ENCODE results near the gene SLC22A4. TPM values are rescaled to one million over a fixed set of nuclear protein-coding genes. Genes with fewer than 3 reads are reported as not detected.

SLC22A4 gene
- total RNA-seq, 1 experiment from 2014 or later = 3.8 TPM

- DNase-seq (ENCODE audit: low read depth in 1 of 2, low spot score in 2 of 2) = peak; percentile 77 to 85
- Histone ChIP-seq H3K27me3 (replicated peaks) (no peaks in the 10 kb centered on the region), H3K4me1 (replicated peaks) (peaks cover 64% of the 10 kb centered on the region)
Observed at GRCh38 chr5:132258102-132259068, 35.8 kb upstream of the SLC22A4 start.

GRCh38 chr5:132259069-132259851, 34.9 kb upstream of the SLC22A4 start:
- Histone ChIP-seq H3K27ac (peak overlapping the region; percentile 77), H3K27me3 (replicated peaks) (no peaks in the 10 kb centered on the region), H3K4me3 (peak overlapping the region; percentile 80), H3K4me1 (replicated peaks) (peaks cover 72% of the 10 kb centered on the region), H3K36me3 (peaks cover 48% of the 10 kb centered on the region), H3K9me3 (replicated peaks) (no peaks in the 10 kb centered on the region)
- peak; percentile 79 to 90 for DNase-seq (ENCODE audit: low read depth in 1 of 2, low spot score in 2 of 2)

More at GRCh38 chr5:132258102-132259068, 35.8 kb upstream of the SLC22A4 start:
- peak overlapping the region; percentile 80 for H3K4me3 ChIP-seq
- peaks cover 39% of the 10 kb centered on the region for H3K36me3 ChIP-seq
- H3K9me3 ChIP-seq (replicated peaks) = no peaks in the 10 kb centered on the region
- peak overlapping the region; percentile 77 for H3K27ac ChIP-seq

DNA sequence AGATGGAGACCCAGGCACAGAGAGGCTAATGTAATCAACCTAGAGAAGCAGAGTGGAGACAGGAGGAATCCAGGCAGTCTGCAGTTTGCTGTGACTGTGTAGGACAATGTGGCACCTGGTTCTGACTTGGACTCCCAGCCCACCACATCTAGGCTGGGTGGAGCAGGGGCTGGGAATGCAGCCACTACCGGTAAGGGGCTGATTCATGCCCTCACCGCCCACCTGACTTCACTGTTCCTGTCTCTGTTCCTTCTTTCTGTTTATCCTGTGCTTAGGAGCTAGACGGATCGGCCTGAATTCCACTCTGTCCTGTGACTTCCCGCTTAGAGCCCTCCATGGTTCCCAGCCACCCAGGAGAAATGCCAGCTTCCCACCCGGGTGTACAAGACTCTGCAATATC, 34.1 kb upstream of the SLC22A4 start:
- H3K36me3 ChIP-seq = peaks cover 55% of the 10 kb centered on the region
- H3K9me3 ChIP-seq (replicated peaks) = no peaks in the 10 kb centered on the region
- H3K27ac ChIP-seq = peak overlapping the region; percentile 77
- DNase-seq (ENCODE audit: low read depth in 1 of 2, low spot score in 2 of 2) = peak; percentile 57 to 58
- peaks cover 80% of the 10 kb centered on the region for H3K4me1 ChIP-seq (replicated peaks)
- H3K4me3 ChIP-seq = peak overlapping the region; percentile 80; the same call in 1 of the 2 replicates
- H3K27me3 ChIP-seq (replicated peaks) = no peaks in the 10 kb centered on the region

- H3K27me3 ChIP-seq (replicated peaks) = no peaks in the 10 kb centered on the region
- peak overlapping the region; percentile 77 for H3K27ac ChIP-seq
- DNase-seq (ENCODE audit: low read depth in 1 of 2, low spot score in 2 of 2) = peak; percentile 87 to 97
- no peaks in the 10 kb centered on the region for H3K9me3 ChIP-seq (replicated peaks)
- H3K4me1 ChIP-seq (replicated peaks) = peaks cover 89% of the 10 kb centered on the region
- H3K36me3 ChIP-seq = peaks cover 62% of the 10 kb centered on the region
- no peak overlapping the region for H3K4me3 ChIP-seq
Observed at GRCh38 chr5:132260714-132261551, 33.3 kb upstream of the SLC22A4 start.

DNA sequence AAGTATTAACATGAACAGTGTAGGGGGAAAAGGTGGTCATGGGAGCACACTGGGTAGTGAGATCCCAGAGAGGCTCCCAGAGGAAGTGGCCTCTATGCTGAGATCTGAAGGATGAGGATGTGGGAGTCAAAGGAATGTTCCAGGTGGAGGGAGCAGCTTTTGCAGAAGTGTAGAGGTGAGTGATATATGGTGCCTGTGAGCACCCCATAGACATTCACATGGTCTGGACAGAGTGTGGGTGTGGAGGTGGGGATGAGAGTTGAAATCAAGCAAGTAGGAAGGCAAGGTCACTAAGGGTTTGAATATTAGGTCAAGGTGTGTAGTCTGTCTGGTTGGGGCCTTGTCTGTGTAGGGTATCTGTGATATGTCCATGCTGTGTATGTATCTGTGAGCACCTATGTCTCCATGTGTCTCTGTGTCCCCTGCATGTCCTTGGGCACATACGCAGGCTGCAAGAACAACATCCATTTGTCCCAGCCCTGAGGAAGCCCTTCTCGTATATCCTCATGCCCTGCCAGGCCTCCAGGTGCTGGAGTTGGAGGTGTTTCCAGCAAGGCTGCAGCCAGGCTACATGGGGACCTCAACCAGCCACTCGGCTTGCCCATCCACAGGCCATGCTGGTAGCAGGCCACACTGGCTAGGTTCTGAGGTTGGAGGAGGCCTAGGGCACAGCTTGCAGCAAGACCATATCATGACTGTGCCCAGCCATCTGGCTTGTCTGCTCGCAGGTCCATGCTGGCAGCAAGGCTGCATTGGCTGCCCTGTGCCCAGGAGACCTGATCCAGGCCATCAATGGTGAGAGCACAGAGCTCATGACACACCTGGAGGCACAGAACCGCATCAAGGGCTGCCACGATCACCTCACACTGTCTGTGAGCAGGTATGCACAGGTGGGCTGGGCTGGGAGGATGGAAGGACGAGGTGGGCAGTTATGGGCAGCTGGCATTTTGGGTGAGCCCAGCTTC, 32.0 kb upstream of the SLC22A4 start:
- DNase-seq (ENCODE audit: low read depth in 1 of 2, low spot score in 2 of 2) = peak in 1 of 2 experiments; percentile 47
- Histone ChIP-seq H3K27ac (no peak overlapping the region), H3K4me1 (replicated peaks) (peaks cover 97% of the 10 kb centered on the region), H3K9me3 (replicated peaks) (no peaks in the 10 kb centered on the region), H3K27me3 (replicated peaks) (no peaks in the 10 kb centered on the region), H3K36me3 (peaks cover 74% of the 10 kb centered on the region), H3K4me3 (no peak overlapping the region)

DNA sequence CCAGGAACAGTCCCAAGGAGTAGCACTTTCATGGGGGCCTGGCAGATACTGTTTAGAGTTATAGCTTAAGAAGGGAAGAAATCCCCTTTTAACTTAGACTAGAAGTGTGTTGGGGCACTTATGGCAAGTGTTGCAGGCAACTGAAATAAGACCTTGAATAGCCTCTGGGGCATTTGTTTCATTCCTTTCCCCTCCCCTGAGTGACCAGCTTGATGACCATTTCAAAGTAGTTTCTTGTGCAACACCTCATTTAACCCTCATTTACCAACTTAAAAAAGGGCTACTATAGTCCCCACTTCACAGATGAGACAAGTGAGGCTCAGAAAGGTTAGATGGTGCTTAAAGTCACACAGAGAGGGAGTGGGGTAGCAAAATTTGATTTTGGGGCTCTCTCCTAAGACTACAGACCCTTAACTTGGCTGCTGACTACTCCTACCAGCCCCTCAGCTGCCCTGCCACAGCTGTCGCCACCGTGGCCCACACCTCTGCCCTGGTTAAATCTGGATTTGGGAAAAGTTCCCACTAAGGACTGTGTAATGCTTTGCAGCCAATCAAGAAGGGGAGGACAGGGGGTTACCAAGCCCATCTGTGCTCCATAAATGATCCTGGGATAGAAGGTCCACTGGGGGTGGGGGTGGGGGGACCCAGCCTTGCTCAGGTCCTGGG, 31.2 kb upstream of the SLC22A4 start:
- Histone ChIP-seq H3K27me3 (replicated peaks) (no peaks in the 10 kb centered on the region), H3K4me3 (no peak overlapping the region), H3K4me1 (replicated peaks) (peaks cover 100% of the 10 kb centered on the region), H3K36me3 (peaks cover 79% of the 10 kb centered on the region), H3K9me3 (replicated peaks) (no peaks in the 10 kb centered on the region), H3K27ac (peak overlapping the region; percentile 56; the same call in 1 of the 2 replicates)
- DNase-seq (ENCODE audit: low read depth in 1 of 2, low spot score in 2 of 2) = no peak

DNA sequence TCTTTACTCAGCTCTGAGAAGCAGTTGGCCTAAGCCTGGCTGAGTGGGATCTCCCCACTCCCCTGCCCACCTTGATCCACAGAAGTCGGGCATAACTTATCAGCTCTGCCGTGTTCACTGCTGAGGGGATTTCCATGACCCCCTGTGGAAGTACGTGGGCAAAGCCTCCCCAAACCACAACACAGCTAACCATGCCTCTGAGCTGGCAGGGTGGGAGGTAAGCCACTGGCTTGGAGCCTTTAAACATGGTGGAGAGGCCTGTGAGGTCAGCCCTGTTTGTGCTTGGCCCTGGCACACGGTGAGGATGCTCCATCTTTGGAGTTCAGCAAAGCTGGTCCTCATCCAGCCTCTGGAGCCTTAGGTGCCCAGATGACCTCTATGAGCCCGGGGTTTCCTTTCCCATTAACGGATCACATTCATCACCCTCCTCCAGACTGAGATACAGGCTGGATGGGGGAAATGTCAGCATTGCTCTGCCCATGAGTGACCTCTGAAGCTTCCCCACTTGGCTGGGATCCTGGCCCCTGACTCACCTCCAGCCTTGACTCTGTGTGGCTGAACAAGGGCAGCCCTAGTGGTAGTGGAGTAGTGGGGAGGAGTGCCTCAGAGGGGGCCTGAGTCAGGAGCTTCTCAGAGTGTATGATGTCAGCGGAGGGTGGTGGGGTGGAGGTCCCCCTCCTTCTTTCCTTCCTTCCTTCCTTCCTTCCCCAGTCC, 30.5 kb upstream of the SLC22A4 start:
- peaks cover 85% of the 10 kb centered on the region for H3K36me3 ChIP-seq
- H3K27me3 ChIP-seq (replicated peaks) = no peaks in the 10 kb centered on the region
- H3K27ac ChIP-seq = peak overlapping the region; percentile 56
- H3K4me3 ChIP-seq = no peak overlapping the region
- H3K4me1 ChIP-seq (replicated peaks) = peaks cover 100% of the 10 kb centered on the region
- no peaks in the 10 kb centered on the region for H3K9me3 ChIP-seq (replicated peaks)
- DNase-seq (ENCODE audit: low read depth in 1 of 2, low spot score in 2 of 2) = peak; percentile 85 to 96

DNA sequence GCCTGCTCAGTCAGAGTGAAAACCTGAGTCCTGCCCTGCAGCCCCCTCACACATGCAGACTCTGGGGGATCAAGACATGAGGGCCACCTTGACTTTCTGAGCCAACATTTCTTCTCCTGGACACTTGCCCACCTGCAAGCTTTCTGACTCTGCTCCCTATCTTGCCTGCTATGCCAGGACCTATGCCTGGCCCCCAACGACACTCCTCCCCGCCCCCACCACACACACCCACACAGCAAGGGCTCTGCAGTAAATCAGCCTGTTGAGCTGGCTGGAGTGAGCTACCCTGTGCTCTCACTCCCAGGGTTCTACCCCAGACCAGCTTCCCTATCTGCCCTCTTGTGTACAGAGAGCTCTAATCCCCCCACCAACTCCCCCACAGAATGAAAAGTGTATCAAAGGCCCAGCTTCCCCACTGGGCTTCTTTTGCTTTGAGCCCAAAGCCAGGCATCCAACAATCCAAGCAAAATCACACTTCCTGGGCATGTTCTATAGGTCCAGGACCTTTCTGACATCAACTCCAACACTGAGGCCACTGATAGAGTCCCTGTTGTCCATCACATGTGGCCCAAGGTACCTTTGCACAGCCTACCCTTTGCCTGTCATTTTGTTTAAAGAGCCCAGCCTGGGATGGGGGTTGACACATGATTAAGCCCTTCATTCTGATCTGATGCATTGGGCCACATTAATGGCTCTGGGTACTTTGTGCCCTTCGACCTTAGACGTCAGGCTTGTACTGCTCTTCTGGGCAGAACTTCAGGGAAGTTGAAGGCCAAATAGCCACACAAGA, 29.5 kb upstream of the SLC22A4 start:
- peak in 1 of 2 experiments; percentile 40 for DNase-seq (ENCODE audit: low read depth in 1 of 2, low spot score in 2 of 2)
- H3K27ac ChIP-seq = peak overlapping the region; percentile 83

GRCh38 chr5:132265336-132266030, 28.7 kb upstream of the SLC22A4 start:
- no peaks in the 10 kb centered on the region for H3K27me3 ChIP-seq (replicated peaks)
- peaks cover 100% of the 10 kb centered on the region for H3K4me1 ChIP-seq (replicated peaks)
- peak overlapping the region; percentile 83 for H3K27ac ChIP-seq
- H3K4me3 ChIP-seq = no peak overlapping the region
- DNase-seq (ENCODE audit: low read depth in 1 of 2, low spot score in 2 of 2) = peak; percentile 93 to 94
- peaks cover 85% of the 10 kb centered on the region for H3K36me3 ChIP-seq
- H3K9me3 ChIP-seq (replicated peaks) = no peaks in the 10 kb centered on the region

More for the DNA sequence above, 29.5 kb upstream of the SLC22A4 start:
- peaks cover 85% of the 10 kb centered on the region for H3K36me3 ChIP-seq
- peaks cover 100% of the 10 kb centered on the region for H3K4me1 ChIP-seq (replicated peaks)
- H3K9me3 ChIP-seq (replicated peaks) = no peaks in the 10 kb centered on the region
- no peak overlapping the region for H3K4me3 ChIP-seq
- H3K27me3 ChIP-seq (replicated peaks) = no peaks in the 10 kb centered on the region

GRCh38 chr5:132266031-132266835, 28.0 kb upstream of the SLC22A4 start:
- Histone ChIP-seq H3K36me3 (peaks cover 89% of the 10 kb centered on the region), H3K27me3 (replicated peaks) (no peaks in the 10 kb centered on the region)
- peak in 1 of 2 experiments; percentile 47 for DNase-seq (ENCODE audit: low read depth in 1 of 2, low spot score in 2 of 2)

More at GRCh38 chr5:132266031-132266835, 28.0 kb upstream of the SLC22A4 start:
- Histone ChIP-seq H3K9me3 (replicated peaks) (no peaks in the 10 kb centered on the region), H3K4me1 (replicated peaks) (peaks cover 94% of the 10 kb centered on the region), H3K4me3 (no peak overlapping the region), H3K27ac (peak overlapping the region; percentile 83)
